H1 (cell line): Measurements from ENCODE around the gene PODN.

Source experiments
- ASH2L ChIP-seq: fragments of 200-600, 300-600 bp; sonication (generic); IDR thresholded peaks from one replicate; pipeline ENCODE4 v1.7.1; 2017; ENCODE audit warnings: low read length
- ATF2 ChIP-seq: IDR thresholded peaks from 2 replicates; pipeline ENCODE4 v1.6.1; 2012; ENCODE audit warnings: low read length, inconsistent platforms
- CBX8 ChIP-seq: fragments of 300-800, 300-1000 bp; sonication (generic); IDR thresholded peaks from 2 replicates; pipeline ENCODE4 v1.7.1; 2016; ENCODE audit warnings: low read depth, low read length, borderline replicate concordance
- CREB1 ChIP-seq: IDR thresholded peaks from 2 replicates; pipeline ENCODE4 v1.6.1; 2012; ENCODE audit warnings: inconsistent platforms
- CTCF ChIP-seq, 3 experiments: IDR thresholded peaks; 1 replicate in 2 of 3; 2 replicates in 1 of 3; pipeline versions ENCODE4 v1.5.1 to v1.6.1; 2011; ENCODE audit warnings: low read length in 3 of 3, mild to moderate bottlenecking in 3 of 3, inconsistent platforms in 2 of 3, low read depth in 1 of 3, moderate library complexity in 1 of 3; ENCODE audit not compliant: insufficient read depth in 1 of 3; ENCODE audit errors: control extremely low read depth in 1 of 3
- E2F6 ChIP-seq: IDR thresholded peaks from 2 replicates; pipeline ENCODE4 v1.6.1; 2012; ENCODE audit warnings: inconsistent platforms
- EP300 ChIP-seq, 2 experiments: IDR thresholded peaks; 1 replicate in 1 of 2; 2 replicates in 1 of 2; pipeline ENCODE4 v1.6.1; 2011 to 2012; ENCODE audit warnings: low read depth in 2 of 2, low read length in 2 of 2, mild to moderate bottlenecking in 2 of 2, borderline replicate concordance in 1 of 2, inconsistent platforms in 1 of 2, moderate library complexity in 1 of 2
- FOSL1 ChIP-seq: IDR thresholded peaks from 2 replicates; pipeline ENCODE4 v1.6.1; 2011; ENCODE audit warnings: mild to moderate bottlenecking, low read depth, low read length, moderate library complexity; ENCODE audit not compliant: insufficient read depth
- POLR2A ChIP-seq, 2 experiments: IDR thresholded peaks; 1 replicate in 1 of 2; 2 replicates in 1 of 2; pipeline ENCODE4 v1.6.1; 2011; ENCODE audit warnings: low read depth in 2 of 2, low read length in 2 of 2, mild to moderate bottlenecking in 2 of 2; ENCODE audit errors: control extremely low read depth in 1 of 2
- TCF12 ChIP-seq: IDR thresholded peaks from 2 replicates; pipeline ENCODE4 v1.6.1; 2011; ENCODE audit warnings: low read depth, mild to moderate bottlenecking, low read length

- no peak for TF ChIP-seq CTCF (IDR thresholded peaks at IDR 0.05; ENCODE audit: control extremely low read depth in 1 of 3, insufficient read depth in 1 of 3, low read depth in 1 of 3, low read length in 3 of 3)
- TF ChIP-seq CBX8 = no peak
- TF ChIP-seq ATF2 = no peak
- TF ChIP-seq POLR2A (IDR thresholded peaks at IDR 0.05; ENCODE audit: control extremely low read depth in 1 of 2, low read depth in 2 of 2, low read length in 2 of 2) = no peak
- no peak for TF ChIP-seq CREB1
- TF ChIP-seq E2F6 = no peak
- no peak for TF ChIP-seq TCF12
- TF ChIP-seq ASH2L = no peak
- TF ChIP-seq EP300 (IDR thresholded peaks at IDR 0.05; ENCODE audit: borderline replicate concordance in 1 of 2, low read depth in 2 of 2, low read length in 2 of 2) = no peak
- TF ChIP-seq FOSL1 = no peak
Observed at GRCh38 chr1:53122201-53122885, 60.3 kb downstream of the PODN start.
